ENCODE measurements around the gene SEC61A1. TPM values are rescaled to one million over a fixed set of nuclear protein-coding genes. Genes with fewer than 3 reads are reported as not detected.

Gene SEC61A1
- total RNA-seq, 1 experiment from 2014 or later: 246 TPM

DNA sequence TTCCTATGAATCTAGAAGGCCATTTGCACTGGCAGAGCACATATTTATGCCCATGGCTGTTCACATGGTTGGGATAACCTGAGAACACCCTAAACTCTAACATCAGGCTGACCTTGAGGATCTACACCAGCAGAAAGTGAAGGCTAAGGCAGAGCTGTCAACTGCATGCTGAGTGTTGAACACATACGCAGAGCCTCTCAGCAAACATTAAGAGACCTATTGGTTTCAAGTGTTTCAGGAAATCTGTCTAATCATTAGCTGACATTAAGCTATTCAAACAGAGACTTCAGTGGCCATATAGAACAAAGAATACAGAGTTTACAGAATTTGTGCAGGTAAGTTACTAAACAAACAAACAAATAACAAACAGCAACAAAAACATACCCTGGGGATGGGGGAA lies 16.1 kb upstream of the SEC61A1 start:
- ChIA-PET POLR2A (no interaction called here), CTCF (no interaction called here)
- TF ChIP-seq, protein P1, sequence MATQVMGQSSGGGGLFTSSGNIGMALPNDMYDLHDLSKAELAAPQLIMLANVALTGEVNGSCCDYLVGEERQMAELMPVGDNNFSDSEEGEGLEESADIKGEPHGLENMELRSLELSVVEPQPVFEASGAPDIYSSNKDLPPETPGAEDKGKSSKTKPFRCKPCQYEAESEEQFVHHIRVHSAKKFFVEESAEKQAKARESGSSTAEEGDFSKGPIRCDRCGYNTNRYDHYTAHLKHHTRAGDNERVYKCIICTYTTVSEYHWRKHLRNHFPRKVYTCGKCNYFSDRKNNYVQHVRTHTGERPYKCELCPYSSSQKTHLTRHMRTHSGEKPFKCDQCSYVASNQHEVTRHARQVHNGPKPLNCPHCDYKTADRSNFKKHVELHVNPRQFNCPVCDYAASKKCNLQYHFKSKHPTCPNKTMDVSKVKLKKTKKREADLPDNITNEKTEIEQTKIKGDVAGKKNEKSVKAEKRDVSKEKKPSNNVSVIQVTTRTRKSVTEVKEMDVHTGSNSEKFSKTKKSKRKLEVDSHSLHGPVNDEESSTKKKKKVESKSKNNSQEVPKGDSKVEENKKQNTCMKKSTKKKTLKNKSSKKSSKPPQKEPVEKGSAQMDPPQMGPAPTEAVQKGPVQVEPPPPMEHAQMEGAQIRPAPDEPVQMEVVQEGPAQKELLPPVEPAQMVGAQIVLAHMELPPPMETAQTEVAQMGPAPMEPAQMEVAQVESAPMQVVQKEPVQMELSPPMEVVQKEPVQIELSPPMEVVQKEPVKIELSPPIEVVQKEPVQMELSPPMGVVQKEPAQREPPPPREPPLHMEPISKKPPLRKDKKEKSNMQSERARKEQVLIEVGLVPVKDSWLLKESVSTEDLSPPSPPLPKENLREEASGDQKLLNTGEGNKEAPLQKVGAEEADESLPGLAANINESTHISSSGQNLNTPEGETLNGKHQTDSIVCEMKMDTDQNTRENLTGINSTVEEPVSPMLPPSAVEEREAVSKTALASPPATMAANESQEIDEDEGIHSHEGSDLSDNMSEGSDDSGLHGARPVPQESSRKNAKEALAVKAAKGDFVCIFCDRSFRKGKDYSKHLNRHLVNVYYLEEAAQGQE (IDR thresholded peaks at IDR 0.05; ENCODE audit: insufficient read depth in 1 of 2, low read depth in 2 of 2, low read length in 1 of 2): no peak
- TF ChIP-seq, protein P2, sequence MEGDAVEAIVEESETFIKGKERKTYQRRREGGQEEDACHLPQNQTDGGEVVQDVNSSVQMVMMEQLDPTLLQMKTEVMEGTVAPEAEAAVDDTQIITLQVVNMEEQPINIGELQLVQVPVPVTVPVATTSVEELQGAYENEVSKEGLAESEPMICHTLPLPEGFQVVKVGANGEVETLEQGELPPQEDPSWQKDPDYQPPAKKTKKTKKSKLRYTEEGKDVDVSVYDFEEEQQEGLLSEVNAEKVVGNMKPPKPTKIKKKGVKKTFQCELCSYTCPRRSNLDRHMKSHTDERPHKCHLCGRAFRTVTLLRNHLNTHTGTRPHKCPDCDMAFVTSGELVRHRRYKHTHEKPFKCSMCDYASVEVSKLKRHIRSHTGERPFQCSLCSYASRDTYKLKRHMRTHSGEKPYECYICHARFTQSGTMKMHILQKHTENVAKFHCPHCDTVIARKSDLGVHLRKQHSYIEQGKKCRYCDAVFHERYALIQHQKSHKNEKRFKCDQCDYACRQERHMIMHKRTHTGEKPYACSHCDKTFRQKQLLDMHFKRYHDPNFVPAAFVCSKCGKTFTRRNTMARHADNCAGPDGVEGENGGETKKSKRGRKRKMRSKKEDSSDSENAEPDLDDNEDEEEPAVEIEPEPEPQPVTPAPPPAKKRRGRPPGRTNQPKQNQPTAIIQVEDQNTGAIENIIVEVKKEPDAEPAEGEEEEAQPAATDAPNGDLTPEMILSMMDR (IDR thresholded peaks at IDR 0.05): no peak
- no peak for TF ChIP-seq POLR2AphosphoS5 (IDR thresholded peaks at IDR 0.05; ENCODE audit: low read depth, low read length)
- TF ChIP-seq TCF7L2 (IDR thresholded peaks at IDR 0.05; ENCODE audit: low read depth, low read length): no peak
- TF ChIP-seq SIN3A (IDR thresholded peaks at IDR 0.05; ENCODE audit: borderline replicate concordance, insufficient read depth, low read depth, low read length): no peak
- no peak for DNase-seq (ENCODE audit: low read depth, low spot score)
- peaks cover 17% of the 10 kb centered on the region for H3K27me3 ChIP-seq (ENCODE audit: control insufficient read depth, insufficient read depth, low read length)
- intact Hi-C loops (cut with micrococcal nuclease; ENCODE audit: unreplicated experiment): no loop called here
- no peaks in the 10 kb centered on the region for H3K4me1 ChIP-seq (ENCODE audit: control insufficient read depth, insufficient read depth, low read length)
- no peaks in the 10 kb centered on the region for H3K36me3 ChIP-seq (ENCODE audit: control insufficient read depth, insufficient read depth, low read length)
- H3K27ac ChIP-seq (ENCODE audit: low read length): no peak overlapping the region
- ATAC-seq: no peak
- no peaks in the 10 kb centered on the region for H3K9me3 ChIP-seq (ENCODE audit: control insufficient read depth, insufficient read depth, low read depth, low read length)
- no TSS peak for BruUV-seq (replicated peaks)
- H3K4me3 ChIP-seq (ENCODE audit: low read depth in 2 of 2, low read length in 2 of 2): no peak overlapping the region
- in situ Hi-C loops (cut with HindIII; ENCODE audit: low pct_unique_long_range_greater_than_20kb, low sequenced_read_pairs): no loop called here

DNA sequence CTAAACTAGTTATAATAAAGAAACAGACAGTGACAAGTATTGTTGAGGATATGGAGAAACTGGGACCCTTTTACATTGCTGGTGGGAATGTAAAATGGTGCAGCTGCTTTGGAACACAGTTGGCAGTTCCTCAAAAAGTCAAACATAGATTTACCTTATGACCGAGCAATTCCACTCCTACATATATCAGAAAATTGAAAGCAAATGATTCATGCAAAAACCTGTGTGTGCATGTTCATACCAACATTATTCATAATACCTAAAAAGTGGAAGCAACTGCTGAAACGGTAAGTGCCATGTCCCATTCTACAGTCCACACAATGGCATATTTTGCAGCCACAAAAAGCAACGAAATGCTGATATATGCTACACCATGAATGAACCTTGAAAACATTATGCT lies 12.2 kb upstream of the SEC61A1 start:
- Histone ChIP-seq H3K27me3 (ENCODE audit: control insufficient read depth, insufficient read depth, low read length) (peaks cover 25% of the 10 kb centered on the region), H3K36me3 (ENCODE audit: control insufficient read depth, insufficient read depth, low read length) (no peaks in the 10 kb centered on the region), H3K9me3 (ENCODE audit: control insufficient read depth, insufficient read depth, low read depth, low read length) (no peaks in the 10 kb centered on the region), H3K4me3 (ENCODE audit: low read depth in 2 of 2, low read length in 2 of 2) (no peak overlapping the region), H3K27ac (ENCODE audit: low read length) (no peak overlapping the region), H3K4me1 (ENCODE audit: control insufficient read depth, insufficient read depth, low read length) (no peaks in the 10 kb centered on the region)
- no peak for ATAC-seq
- POLR2A ChIA-PET: no interaction called here
- no peak for DNase-seq (ENCODE audit: low read depth, low spot score)
- BruUV-seq (replicated peaks): no TSS peak
- in situ Hi-C loops (cut with HindIII; ENCODE audit: low pct_unique_long_range_greater_than_20kb, low sequenced_read_pairs): no loop called here
- CTCF ChIA-PET: no interaction called here
- TF ChIP-seq, protein P2 (IDR thresholded peaks at IDR 0.05): no peak
- no peak for TF ChIP-seq SIN3A (IDR thresholded peaks at IDR 0.05; ENCODE audit: borderline replicate concordance, insufficient read depth, low read depth, low read length)
- intact Hi-C loops (cut with micrococcal nuclease; ENCODE audit: unreplicated experiment): no loop called here

DNA sequence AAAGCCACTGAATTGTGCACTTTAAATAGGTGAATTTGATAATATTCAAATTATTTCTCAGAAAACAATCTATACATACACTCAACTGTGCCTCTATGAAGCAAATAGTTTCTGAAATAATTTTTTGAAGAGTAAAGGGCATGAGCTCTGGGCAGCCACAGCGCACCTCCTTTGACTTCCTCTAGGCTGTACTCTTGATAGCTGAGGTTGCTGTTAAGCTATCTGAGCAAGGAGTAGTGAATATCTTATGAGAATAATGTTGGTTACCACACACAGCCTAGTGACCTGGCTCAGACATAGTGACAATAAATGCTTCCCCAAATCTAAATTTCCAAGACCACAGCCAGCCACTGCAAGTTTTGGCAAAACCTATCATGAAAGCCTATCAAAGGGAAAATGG lies 11.6 kb upstream of the SEC61A1 start:
- no peak for DNase-seq (ENCODE audit: low read depth, low spot score)
- ATAC-seq: no peak
- intact Hi-C loops (cut with micrococcal nuclease; ENCODE audit: unreplicated experiment): no loop called here
- TF ChIP-seq, protein P2 (IDR thresholded peaks at IDR 0.05): no peak
- TF ChIP-seq TCF7L2 (IDR thresholded peaks at IDR 0.05; ENCODE audit: low read depth, low read length) (no peak), SIN3A (IDR thresholded peaks at IDR 0.05; ENCODE audit: borderline replicate concordance, insufficient read depth, low read depth, low read length) (no peak), POLR2AphosphoS5 (IDR thresholded peaks at IDR 0.05; ENCODE audit: low read depth, low read length) (no peak)
- TF ChIP-seq, protein P1 (IDR thresholded peaks at IDR 0.05; ENCODE audit: insufficient read depth in 1 of 2, low read depth in 2 of 2, low read length in 1 of 2): no peak
- peaks cover 25% of the 10 kb centered on the region for H3K27me3 ChIP-seq (ENCODE audit: control insufficient read depth, insufficient read depth, low read length)
- BruUV-seq (replicated peaks): no TSS peak
- no peaks in the 10 kb centered on the region for H3K9me3 ChIP-seq (ENCODE audit: control insufficient read depth, insufficient read depth, low read depth, low read length)
- in situ Hi-C loops (cut with HindIII; ENCODE audit: low pct_unique_long_range_greater_than_20kb, low sequenced_read_pairs): no loop called here
- H3K36me3 ChIP-seq (ENCODE audit: control insufficient read depth, insufficient read depth, low read length): no peaks in the 10 kb centered on the region
- ChIA-PET POLR2A (no interaction called here), CTCF (no interaction called here)
- no peak overlapping the region for H3K4me3 ChIP-seq (ENCODE audit: low read depth in 2 of 2, low read length in 2 of 2)
- no peak overlapping the region for H3K27ac ChIP-seq (ENCODE audit: low read length)
- no peaks in the 10 kb centered on the region for H3K4me1 ChIP-seq (ENCODE audit: control insufficient read depth, insufficient read depth, low read length)
